ENCODE data around the gene SLC9A3.
A peak's percentile ranks its signal among the peaks of the same experiment; 100 is the strongest.

SLC9A3 gene

DNA sequence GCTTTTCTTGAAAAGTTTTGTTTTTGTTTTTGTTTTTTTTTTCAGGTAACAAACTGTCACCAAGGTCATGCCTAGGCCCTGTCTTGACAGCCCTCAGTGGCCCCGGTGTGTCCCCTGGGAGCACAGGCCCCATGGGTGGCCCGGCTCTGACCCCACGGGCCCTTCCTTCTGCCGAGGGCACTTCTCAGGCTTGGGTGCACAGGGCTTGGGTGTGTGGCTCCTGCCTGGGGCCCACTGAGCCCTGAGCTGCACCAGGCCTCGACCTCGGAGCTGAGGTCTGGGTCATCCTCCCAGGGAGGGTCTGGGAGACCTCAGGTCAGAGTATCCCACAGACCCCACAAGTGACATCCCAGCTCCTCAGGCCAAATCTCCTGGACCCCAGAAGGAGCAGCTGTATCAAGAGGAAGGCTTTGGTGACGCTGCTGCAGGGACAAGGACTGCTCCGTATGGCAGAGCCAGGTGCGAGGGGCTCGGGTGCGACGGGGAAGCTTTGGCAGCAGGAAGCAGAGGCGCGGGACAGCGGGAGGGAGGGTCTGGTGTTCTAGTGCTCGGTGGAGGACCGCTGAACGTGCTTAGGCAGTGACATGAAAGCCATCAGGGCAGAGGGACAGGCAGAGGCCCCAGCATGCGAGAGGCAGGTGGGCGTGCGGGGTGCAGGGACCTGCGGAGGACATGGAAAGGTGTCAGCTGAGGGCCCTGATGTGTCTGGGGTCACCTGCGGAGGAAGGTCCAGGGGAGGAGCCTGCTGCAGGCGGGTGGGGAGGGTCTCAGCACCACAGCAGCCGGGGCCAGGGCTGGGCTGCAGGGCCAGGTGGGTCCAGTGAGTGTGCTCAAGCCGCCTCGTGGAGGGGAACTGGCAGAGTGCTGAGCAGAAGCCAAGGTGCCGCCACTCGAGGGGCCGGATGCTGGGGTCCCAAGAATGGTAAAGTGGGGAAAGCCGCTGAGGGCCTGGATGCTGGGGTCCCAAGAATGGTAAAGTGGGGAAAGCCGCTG lies 18.4 kb upstream of the SLC9A3 start:
- Histone ChIP-seq H3K4me1 (peaks cover 23 to 31% (median 29%) of the 10 kb centered on the region in 10 experiments), H3K4me2 (peak overlapping the region; percentile 83 to 95 (median 88)), H3K9ac (peak overlapping the region in 1 of 11 experiments; percentile 68; a peak in 1 of 22 replicates), H3K27me3 (peaks cover 0 to 91% (median 0%) of the 10 kb centered on the region in 11 experiments; a peak in 10 of 22 replicates), H3K9me3 (replicated peaks in 1 of 11) (peaks cover 0 to 8% (median 0%) of the 10 kb centered on the region in 11 experiments; a peak in 4 of 22 replicates), H3K4me3 (no peak overlapping the region), H3K36me3 (no peaks in the 10 kb centered on the region), H3K27ac (peak overlapping the region in 5 of 11 experiments; percentile 75 to 84 (median 81); a peak in 10 of 22 replicates), H4K20me1 (peaks cover 0 to 89% (median 0%) of the 10 kb centered on the region in 11 experiments; a peak in 9 of 22 replicates)
- no peak for TF ChIP-seq Cebpa-rat (IDR thresholded peaks at IDR 0.05)

DNA sequence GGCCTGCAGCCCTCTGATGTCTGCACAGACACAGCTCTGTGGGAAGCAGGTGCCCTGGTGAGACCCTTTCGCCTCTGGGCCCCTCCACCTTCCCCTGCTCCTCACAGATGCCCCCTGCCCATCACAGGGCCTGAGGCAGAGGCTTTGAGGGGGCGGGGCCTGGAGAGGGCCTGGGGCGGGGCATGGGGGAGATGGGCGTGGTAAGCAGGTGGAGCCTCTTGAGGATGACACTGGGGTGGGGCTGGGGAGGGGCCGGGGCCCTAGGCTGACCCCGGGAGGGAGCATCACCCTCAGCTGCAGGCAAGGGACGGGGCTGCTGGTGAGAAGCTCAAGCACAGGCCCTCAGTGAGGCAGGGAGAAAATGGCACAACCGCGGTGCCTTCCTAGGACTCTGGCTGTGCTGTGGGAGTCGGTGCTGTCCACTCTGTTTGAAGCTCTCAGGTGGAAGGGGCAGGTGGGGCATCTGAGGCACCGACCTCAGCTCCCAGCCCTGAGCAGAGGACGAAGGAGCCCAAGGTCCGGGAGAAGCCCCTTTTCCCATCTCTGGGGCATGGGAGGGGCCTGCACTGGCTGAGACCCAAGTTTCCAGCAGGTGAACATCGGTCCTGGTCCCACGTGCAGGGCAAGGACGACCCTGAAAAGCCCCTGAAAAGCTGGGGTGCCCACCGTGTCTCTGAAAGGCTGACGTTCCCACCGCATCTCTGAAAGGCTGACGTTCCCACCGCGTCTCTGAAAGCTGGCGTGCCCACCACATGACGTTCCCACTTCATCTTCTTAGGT lies 17.5 kb upstream of the SLC9A3 start:
- Histone ChIP-seq H3K4me3 (no peak overlapping the region), H3K4me2 (peak overlapping the region in 6 of 11 experiments; percentile 83 to 95 (median 89); a peak in 7 of 22 replicates), H3K36me3 (no peaks in the 10 kb centered on the region), H3K9me3 (replicated peaks in 1 of 11) (peaks cover 0 to 8% (median 0%) of the 10 kb centered on the region in 11 experiments; a peak in 4 of 22 replicates), H3K9ac (no peak overlapping the region), H3K27me3 (peaks cover 0 to 90% (median 0%) of the 10 kb centered on the region in 11 experiments; a peak in 10 of 22 replicates), H4K20me1 (peaks cover 0 to 88% (median 0%) of the 10 kb centered on the region in 11 experiments; a peak in 9 of 22 replicates), H3K27ac (no peak overlapping the region), H3K4me1 (peaks cover 23 to 31% (median 29%) of the 10 kb centered on the region in 10 experiments)
- no peak for TF ChIP-seq Cebpa-rat (IDR thresholded peaks at IDR 0.05)

DNA sequence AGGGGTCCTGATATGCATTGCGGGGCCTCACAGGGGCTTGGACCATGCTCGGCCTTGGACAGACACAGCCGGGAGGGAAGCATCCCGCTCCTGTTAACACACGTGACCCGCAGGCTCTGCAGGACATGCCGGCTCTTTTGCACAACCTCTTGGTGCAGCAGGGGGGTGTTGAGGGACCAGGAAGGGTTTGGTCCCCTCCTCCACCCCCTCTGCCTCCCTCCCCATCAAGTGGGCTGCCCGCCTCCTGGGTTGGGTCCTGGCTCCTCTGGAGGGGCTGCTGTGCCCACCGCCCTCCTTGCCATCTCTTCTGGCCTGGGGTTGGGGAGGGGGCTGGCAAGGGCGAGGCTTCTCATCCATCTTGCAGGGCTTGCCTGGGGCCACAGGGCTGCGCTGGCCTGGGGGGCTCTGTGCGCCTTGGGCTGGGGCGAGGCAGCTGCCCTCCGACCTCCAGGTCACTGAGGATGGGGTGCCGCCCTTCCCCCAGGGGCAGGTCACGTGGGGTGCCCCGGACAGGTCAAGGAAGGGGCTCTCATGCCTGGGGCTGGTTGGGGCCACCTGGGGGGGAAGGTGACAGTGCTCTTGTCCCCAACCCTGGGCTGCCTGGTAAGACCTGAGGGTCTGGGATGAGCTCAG lies 16.8 kb upstream of the SLC9A3 start:
- no peak overlapping the region for H3K9ac ChIP-seq
- peaks cover 0 to 88% (median 0%) of the 10 kb centered on the region in 11 experiments; a peak in 9 of 22 replicates for H4K20me1 ChIP-seq
- peaks cover 23 to 31% (median 29%) of the 10 kb centered on the region in 10 experiments for H3K4me1 ChIP-seq
- H3K9me3 ChIP-seq (replicated peaks in 1 of 11): peaks cover 0 to 8% (median 0%) of the 10 kb centered on the region in 11 experiments; a peak in 4 of 22 replicates
- no peak overlapping the region for H3K4me3 ChIP-seq
- no peaks in the 10 kb centered on the region for H3K36me3 ChIP-seq
- no peak for TF ChIP-seq Cebpa-rat (IDR thresholded peaks at IDR 0.05)
- no peak overlapping the region for H3K27ac ChIP-seq
- H3K4me2 ChIP-seq: no peak overlapping the region
- peaks cover 0 to 90% (median 0%) of the 10 kb centered on the region in 11 experiments; a peak in 10 of 22 replicates for H3K27me3 ChIP-seq

- H3K9me3 ChIP-seq (replicated peaks in 1 of 11): peaks cover 0 to 8% (median 0%) of the 10 kb centered on the region in 11 experiments; a peak in 4 of 22 replicates
- peaks cover 23 to 31% (median 29%) of the 10 kb centered on the region in 10 experiments for H3K4me1 ChIP-seq
- no peak for TF ChIP-seq Cebpa-rat (IDR thresholded peaks at IDR 0.05)
- peaks cover 0 to 88% (median 0%) of the 10 kb centered on the region in 11 experiments; a peak in 10 of 22 replicates for H3K27me3 ChIP-seq
- no peak overlapping the region for H3K4me3 ChIP-seq
- H3K27ac ChIP-seq: no peak overlapping the region
- no peaks in the 10 kb centered on the region for H3K36me3 ChIP-seq
- H3K9ac ChIP-seq: no peak overlapping the region
- no peak overlapping the region for H3K4me2 ChIP-seq
- peaks cover 0 to 88% (median 0%) of the 10 kb centered on the region in 11 experiments; a peak in 9 of 22 replicates for H4K20me1 ChIP-seq
Observed at GRCh38 chr5:540071-540905, 16.0 kb upstream of the SLC9A3 start.

- Histone ChIP-seq H3K9me3 (replicated peaks in 1 of 11) (peaks cover 0 to 2% (median 0%) of the 10 kb centered on the region in 11 experiments; a peak in 3 of 22 replicates), H4K20me1 (peaks cover 0 to 88% (median 0%) of the 10 kb centered on the region in 11 experiments; a peak in 9 of 22 replicates), H3K36me3 (no peaks in the 10 kb centered on the region), H3K9ac (no peak overlapping the region), H3K4me2 (no peak overlapping the region), H3K4me1 (peaks cover 21 to 30% (median 25%) of the 10 kb centered on the region in 10 experiments), H3K27me3 (peaks cover 0 to 88% (median 2%) of the 10 kb centered on the region in 11 experiments; a peak in 10 of 22 replicates), H3K27ac (no peak overlapping the region), H3K4me3 (no peak overlapping the region)
- TF ChIP-seq Cebpa-rat (IDR thresholded peaks at IDR 0.05): no peak
Observed at GRCh38 chr5:539469-540070, 15.3 kb upstream of the SLC9A3 start.

DNA sequence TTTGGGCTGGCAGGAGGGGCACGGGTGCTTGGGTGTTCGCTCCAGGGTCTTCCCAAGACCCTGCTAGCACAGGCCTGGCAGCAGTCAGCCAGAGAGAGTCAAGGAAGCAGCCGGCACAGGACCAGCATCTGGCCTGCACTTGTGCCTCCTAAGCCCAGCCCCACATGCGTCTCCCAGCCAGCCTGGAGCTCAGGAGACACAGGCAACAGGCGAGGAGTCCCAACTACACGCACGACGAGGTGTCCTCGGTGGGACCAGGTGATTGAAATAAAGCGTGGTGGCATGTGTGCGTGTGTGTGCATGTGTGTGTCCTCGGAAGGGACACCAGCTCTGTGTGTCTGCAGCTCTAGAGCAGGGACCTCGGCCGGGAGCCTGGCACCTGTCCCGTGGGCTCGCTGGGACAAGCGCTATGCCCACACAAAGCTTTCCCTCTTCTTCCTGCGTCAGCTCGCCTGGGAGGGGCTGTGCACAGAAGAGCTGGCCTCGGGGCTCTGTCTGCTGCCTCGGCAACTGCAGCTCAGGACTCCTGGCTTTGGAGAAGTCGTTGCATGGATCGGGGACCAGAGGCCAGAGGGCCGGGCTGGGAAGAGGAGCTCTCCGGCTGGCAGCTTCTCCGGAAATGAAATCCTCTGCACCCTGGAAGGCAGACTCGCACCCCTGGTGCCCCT lies 14.7 kb upstream of the SLC9A3 start:
- Histone ChIP-seq H3K27me3 (peaks cover 2 to 90% (median 7%) of the 10 kb centered on the region in 11 experiments; a peak in 17 of 22 replicates), H3K4me1 (peaks cover 16 to 24% (median 18%) of the 10 kb centered on the region in 10 experiments)

DNA sequence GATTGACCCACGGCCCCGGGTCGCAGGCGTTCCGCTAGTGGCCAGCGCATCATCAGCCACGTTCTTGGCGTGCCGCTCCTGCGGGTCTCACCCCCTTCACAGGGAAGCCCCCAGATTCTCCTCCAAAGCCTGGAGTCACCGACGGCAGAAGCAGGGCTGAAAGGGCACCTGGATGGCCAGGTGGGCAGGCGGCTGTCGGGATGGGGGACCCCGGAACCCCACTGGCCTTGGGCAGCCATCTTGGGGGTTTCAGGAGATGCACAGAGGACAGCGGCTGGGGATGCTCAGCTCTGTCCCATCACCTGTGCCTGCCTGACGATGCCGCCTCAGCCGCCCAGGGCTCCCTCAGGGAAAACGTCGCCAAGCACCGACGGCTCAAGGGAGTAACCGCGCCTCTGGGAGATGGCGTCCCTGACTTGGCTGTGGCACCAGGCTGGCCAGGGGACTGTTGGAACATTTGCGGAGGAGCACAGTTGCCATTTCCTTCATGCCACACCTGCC lies 14.1 kb upstream of the SLC9A3 start:
- Histone ChIP-seq H3K4me2 (no peak overlapping the region), H3K36me3 (no peaks in the 10 kb centered on the region), H3K27me3 (peaks cover 8 to 95% (median 14%) of the 10 kb centered on the region in 11 experiments), H3K9me3 (replicated peaks in 1 of 11) (no peaks in the 10 kb centered on the region), H3K9ac (no peak overlapping the region), H3K27ac (no peak overlapping the region), H3K4me1 (peaks cover 10 to 20% (median 12%) of the 10 kb centered on the region in 10 experiments), H4K20me1 (peaks cover 0 to 91% (median 5%) of the 10 kb centered on the region in 11 experiments; a peak in 11 of 22 replicates), H3K4me3 (no peak overlapping the region)
- TF ChIP-seq Cebpa-rat (IDR thresholded peaks at IDR 0.05): no peak

More for the DNA sequence above, 14.7 kb upstream of the SLC9A3 start:
- no peaks in the 10 kb centered on the region for H3K9me3 ChIP-seq (replicated peaks in 1 of 11)
- no peak for TF ChIP-seq Cebpa-rat (IDR thresholded peaks at IDR 0.05)
- no peak overlapping the region for H3K4me2 ChIP-seq
- no peak overlapping the region for H3K4me3 ChIP-seq
- H4K20me1 ChIP-seq: peaks cover 0 to 90% (median 0%) of the 10 kb centered on the region in 11 experiments; a peak in 9 of 22 replicates
- H3K36me3 ChIP-seq: no peaks in the 10 kb centered on the region
- no peak overlapping the region for H3K9ac ChIP-seq
- no peak overlapping the region for H3K27ac ChIP-seq
